Progenitor cell of endocrine pancreas (in vitro differentiated cells): Measurements from ENCODE around the gene FBXL22. TPM values are rescaled to one million over a fixed set of nuclear protein-coding genes. Genes with fewer than 3 reads are reported as not detected.
A peak's percentile ranks its signal among the peaks of the same experiment; 100 is the strongest.

Experiments
- DNase-seq: peaks from one replicate; pipeline ENCODE4 v3.0.0; 2021; ENCODE audit warnings: low spot score; ENCODE audit not compliant: unreplicated experiment
- H3K27ac Mint-ChIP-seq: 2 replicates; pipeline ENCODE4 v1.8.0; 2021; ENCODE audit warnings: mild to moderate bottlenecking, moderate library complexity, mixed read lengths
- H3K27me3 Mint-ChIP-seq: 2 replicates; pipeline ENCODE4 v1.8.0; 2021; ENCODE audit warnings: mixed read lengths
- H3K36me3 Mint-ChIP-seq: 2 replicates; pipeline ENCODE4 v1.8.0; 2022; ENCODE audit warnings: mixed read lengths; ENCODE audit not compliant: insufficient read depth
- H3K4me1 Mint-ChIP-seq: 2 replicates; pipeline ENCODE4 v1.8.0; 2021; ENCODE audit warnings: low read depth, mixed read lengths
- H3K4me3 Mint-ChIP-seq: 2 replicates; pipeline ENCODE4 v1.8.0; 2021; ENCODE audit warnings: low read depth, mild to moderate bottlenecking, moderate library complexity, mixed read lengths
- H3K9me3 Mint-ChIP-seq: 2 replicates; pipeline ENCODE4 v1.8.0; 2021; ENCODE audit warnings: low read depth, mixed read lengths
- total RNA-seq: library from RNA; stranded (reverse); gene quantifications from 2 replicates; pipeline ENCODE4 v1.2.1, GENCODE V29; 2021
- TF ChIP-seq, protein P1 (sequence below): fragments of 200-600 bp; sonication (generic); IDR thresholded peaks from one replicate; pipeline ENCODE4 v1.5.0; 2021; ENCODE audit warnings: antibody characterized with exemption, mild to moderate bottlenecking; ENCODE audit not compliant: unreplicated experiment

FBXL22 gene
- total RNA-seq, 1 donor from 2014 or later, result 0.31 TPM

DNA sequence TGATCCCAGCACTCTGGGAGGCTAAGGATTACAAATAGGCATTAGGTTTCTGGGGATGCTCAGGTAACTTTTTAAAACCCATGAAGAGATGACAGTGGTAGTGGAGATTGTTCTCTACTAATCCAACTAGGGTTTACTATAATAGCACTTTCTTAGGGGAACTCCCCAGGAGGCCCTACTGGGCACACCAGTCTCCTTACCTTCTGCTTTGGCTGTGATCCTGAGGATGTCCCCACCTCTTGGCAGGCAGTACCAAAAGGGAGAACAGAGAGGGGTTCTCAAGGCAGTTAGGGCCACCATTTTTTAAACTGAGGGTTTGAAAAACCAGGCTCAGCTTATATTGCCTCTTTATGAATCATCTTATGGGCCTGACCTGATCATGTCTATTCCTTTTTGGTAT is 15.0 kb upstream of the FBXL22 start:
- Mint-ChIP-seq H3K9me3 (peaks cover 9% of the 10 kb centered on the region), H3K4me1 (peaks cover 3% of the 10 kb centered on the region), H3K36me3 (peaks cover 41% of the 10 kb centered on the region), H3K4me3 (no peak overlapping the region), H3K27me3 (no peaks in the 10 kb centered on the region), H3K27ac (no peak overlapping the region)
- no peak for DNase-seq
- TF ChIP-seq, protein P1, sequence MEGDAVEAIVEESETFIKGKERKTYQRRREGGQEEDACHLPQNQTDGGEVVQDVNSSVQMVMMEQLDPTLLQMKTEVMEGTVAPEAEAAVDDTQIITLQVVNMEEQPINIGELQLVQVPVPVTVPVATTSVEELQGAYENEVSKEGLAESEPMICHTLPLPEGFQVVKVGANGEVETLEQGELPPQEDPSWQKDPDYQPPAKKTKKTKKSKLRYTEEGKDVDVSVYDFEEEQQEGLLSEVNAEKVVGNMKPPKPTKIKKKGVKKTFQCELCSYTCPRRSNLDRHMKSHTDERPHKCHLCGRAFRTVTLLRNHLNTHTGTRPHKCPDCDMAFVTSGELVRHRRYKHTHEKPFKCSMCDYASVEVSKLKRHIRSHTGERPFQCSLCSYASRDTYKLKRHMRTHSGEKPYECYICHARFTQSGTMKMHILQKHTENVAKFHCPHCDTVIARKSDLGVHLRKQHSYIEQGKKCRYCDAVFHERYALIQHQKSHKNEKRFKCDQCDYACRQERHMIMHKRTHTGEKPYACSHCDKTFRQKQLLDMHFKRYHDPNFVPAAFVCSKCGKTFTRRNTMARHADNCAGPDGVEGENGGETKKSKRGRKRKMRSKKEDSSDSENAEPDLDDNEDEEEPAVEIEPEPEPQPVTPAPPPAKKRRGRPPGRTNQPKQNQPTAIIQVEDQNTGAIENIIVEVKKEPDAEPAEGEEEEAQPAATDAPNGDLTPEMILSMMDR, result no peak

DNA sequence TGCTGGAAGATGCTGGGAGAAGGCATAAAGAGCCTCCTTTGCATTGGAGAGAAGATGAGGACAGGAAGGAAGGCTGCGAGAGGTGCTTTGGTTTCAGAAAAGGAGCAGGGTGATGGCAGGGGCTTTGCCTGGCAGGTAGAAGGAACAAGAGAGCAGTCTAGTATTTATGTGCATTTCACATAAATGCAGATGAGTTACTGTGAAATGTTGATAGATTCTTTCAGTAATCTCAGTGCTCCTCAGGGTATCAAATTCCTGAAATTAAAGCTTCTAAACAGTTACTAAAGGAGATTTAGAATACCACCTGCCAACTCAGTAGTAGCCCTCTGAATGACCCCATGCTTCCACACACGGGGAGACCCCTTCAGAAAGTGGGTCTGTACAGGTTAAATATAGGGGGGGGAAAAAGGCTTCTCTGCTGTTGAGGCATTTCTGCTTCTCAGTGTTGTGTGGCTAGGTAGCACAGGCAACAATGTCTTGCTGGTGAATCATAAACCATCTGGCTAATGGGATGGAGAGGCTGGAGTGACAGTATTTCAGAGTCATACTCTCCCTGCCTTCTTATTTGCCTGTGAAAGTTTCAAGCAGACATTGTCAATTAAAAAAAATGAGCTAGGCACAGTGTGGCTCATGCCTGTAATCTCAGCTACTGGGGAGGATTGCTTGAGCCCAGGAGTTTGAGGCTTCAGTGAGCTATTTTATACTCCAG is 14.3 kb upstream of the FBXL22 start:
- DNase-seq, result no peak
- no peak overlapping the region for H3K4me3 Mint-ChIP-seq
- peaks cover 3% of the 10 kb centered on the region for H3K4me1 Mint-ChIP-seq
- H3K27me3 Mint-ChIP-seq, result no peaks in the 10 kb centered on the region
- H3K9me3 Mint-ChIP-seq, result peaks cover 9% of the 10 kb centered on the region
- no peak overlapping the region for H3K27ac Mint-ChIP-seq
- TF ChIP-seq, protein P1, result no peak
- H3K36me3 Mint-ChIP-seq, result peaks cover 41% of the 10 kb centered on the region

DNA sequence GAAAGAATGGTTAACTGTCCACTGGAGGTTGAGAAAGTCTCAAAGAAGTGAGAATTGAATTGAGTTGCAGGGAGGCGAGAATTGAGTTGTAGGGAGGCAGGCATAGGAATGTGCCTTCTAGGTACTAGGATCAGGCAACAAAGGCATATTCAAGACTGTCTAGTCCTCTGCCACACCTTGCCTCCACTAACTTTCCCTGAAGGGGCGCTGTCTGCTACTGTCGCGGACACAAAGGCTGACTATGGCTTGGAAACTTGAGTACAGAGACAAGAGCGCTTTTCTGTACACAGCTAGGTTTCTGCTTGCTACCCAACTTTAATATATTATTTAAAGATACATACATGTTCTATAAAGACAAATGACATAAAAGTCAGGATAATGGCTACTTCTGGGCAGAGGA is 10.4 kb upstream of the FBXL22 start:
- Mint-ChIP-seq H3K27me3 (no peaks in the 10 kb centered on the region), H3K36me3 (peaks cover 67% of the 10 kb centered on the region), H3K9me3 (peaks cover 9% of the 10 kb centered on the region), H3K4me1 (peaks cover 19% of the 10 kb centered on the region), H3K4me3 (no peak overlapping the region), H3K27ac (peak overlapping the region; percentile 56)
- DNase-seq, result no peak
- TF ChIP-seq, protein P1, result no peak

DNA sequence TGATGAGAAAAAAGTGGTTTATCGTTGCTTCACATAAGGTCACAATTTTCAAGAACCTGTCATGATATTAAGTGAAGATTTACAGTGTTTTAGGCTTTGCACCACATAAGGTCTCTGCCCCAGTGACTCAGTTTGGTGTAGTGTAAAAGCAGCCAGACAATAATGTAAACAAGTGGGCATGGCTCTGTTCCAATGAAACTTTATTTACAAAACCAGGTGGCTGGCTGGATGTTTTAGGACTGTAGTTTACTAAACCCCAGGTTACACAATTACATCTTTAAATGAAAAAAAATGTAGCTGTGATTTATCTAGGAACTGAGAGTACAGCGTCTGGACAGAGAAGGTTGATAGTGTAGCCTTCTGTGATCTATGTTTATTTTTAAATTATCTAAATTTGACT is 9.7 kb upstream of the FBXL22 start:
- H3K27me3 Mint-ChIP-seq, result no peaks in the 10 kb centered on the region
- no peak for DNase-seq
- TF ChIP-seq, protein P1, result no peak
- peaks cover 20% of the 10 kb centered on the region for H3K4me1 Mint-ChIP-seq
- H3K9me3 Mint-ChIP-seq, result peaks cover 9% of the 10 kb centered on the region
- no peak overlapping the region for H3K27ac Mint-ChIP-seq
- peaks cover 67% of the 10 kb centered on the region for H3K36me3 Mint-ChIP-seq
- no peak overlapping the region for H3K4me3 Mint-ChIP-seq

DNA sequence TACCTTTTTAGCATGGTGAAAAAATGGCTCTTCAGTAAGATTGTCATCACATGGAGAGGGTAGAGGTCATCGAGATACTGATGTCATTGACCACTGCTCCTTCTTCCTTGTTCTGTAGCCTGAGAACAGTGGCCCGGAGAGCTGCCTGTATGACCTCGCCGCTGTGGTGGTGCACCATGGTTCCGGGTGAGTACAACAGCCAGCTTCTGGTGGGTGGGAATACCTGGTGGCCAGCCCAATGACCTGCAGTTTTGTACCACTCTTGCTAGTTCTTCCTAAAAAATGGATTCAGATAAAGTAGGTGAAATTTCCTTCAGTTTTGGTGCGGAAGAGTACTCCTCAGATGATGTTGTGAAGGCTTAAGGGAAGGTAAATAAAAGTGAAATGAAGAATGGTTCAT is 8.4 kb upstream of the FBXL22 start:
- no peak overlapping the region for H3K4me3 Mint-ChIP-seq
- peaks cover 20% of the 10 kb centered on the region for H3K4me1 Mint-ChIP-seq
- H3K27me3 Mint-ChIP-seq, result no peaks in the 10 kb centered on the region
- no peak overlapping the region for H3K27ac Mint-ChIP-seq
- peaks cover 60% of the 10 kb centered on the region for H3K36me3 Mint-ChIP-seq
- no peak for DNase-seq
- TF ChIP-seq, protein P1, result no peak
- peaks cover 9% of the 10 kb centered on the region for H3K9me3 Mint-ChIP-seq
